B cell (primary cell): ENCODE measurements around the gene TXNL1. TPM values are rescaled to one million over a fixed set of nuclear protein-coding genes. Genes with fewer than 3 reads are reported as not detected.

Experiments
- ATAC-seq: fragments of 200-7000 bp; cut with Tn5 transposase; one replicate; pipeline ENCODE4 v1.10.0; 2021; ENCODE audit warnings: low read depth, mild to moderate bottlenecking, moderate number of reproducible peaks, moderate library complexity
- CTCF ChIA-PET: fragments of 350-600 bp; sonication (Branson Sonifier 250); formaldehyde crosslinking; loops from one replicate; lab custom pipeline; 2021; ENCODE audit warnings: antibody characterized with exemption, inconsistent platforms; lab: Charles Lee
- POLR2A ChIA-PET: fragments of 350-600 bp; sonication (Branson Sonifier 250); formaldehyde crosslinking; loops from one replicate; lab custom pipeline; 2021; ENCODE audit warnings: antibody characterized with exemption; lab: Charles Lee
- DNase-seq: peaks from one replicate; pipeline ENCODE4 v3.0.0; 2013
- H2AFZ ChIP-seq: 2 replicates; pipeline ENCODE4 v1.6.1; 2012; ENCODE audit warnings: mild to moderate bottlenecking, low read depth, low read length; ENCODE audit not compliant: insufficient read depth, poor library complexity, severe bottlenecking
- H3K27ac ChIP-seq, 2 donors: 1 replicate in 1 of 2; 2 replicates in 1 of 2; pipeline ENCODE4 v1.5.1; 2012 to 2013; ENCODE audit warnings: low read length in 2 of 2, mild to moderate bottlenecking in 2 of 2, moderate library complexity in 1 of 2
- H3K27me3 ChIP-seq, 4 experiments: fragments of 200-600 bp in 1 of 4; sonication (generic) in 1 of 4; replicated peaks in 1 of 4; 1 replicate in 2 of 4; 2 replicates in 2 of 4; pipeline versions ENCODE4 v1.6.1 to v1.7.0; 2013 to 2016; ENCODE audit warnings: low read length in 3 of 4, mild to moderate bottlenecking in 2 of 4, mixed read lengths in 1 of 4, moderate library complexity in 1 of 4; ENCODE audit not compliant: insufficient read depth in 4 of 4, control insufficient read depth in 3 of 4; ENCODE audit errors: control extremely low read depth in 1 of 4
- H3K36me3 ChIP-seq, 2 experiments: replicated peaks in 1 of 2; 1 replicate in 1 of 2; 2 replicates in 1 of 2; pipeline versions ENCODE4 v1.6.1 to v1.7.1; 2013; ENCODE audit warnings: low read length in 1 of 2; ENCODE audit not compliant: insufficient read depth in 2 of 2, control insufficient read depth in 1 of 2; ENCODE audit errors: control extremely low read depth in 1 of 2, extremely low read depth in 1 of 2
- H3K4me1 ChIP-seq, 2 donors: fragments of 200-600 bp in 1 of 2; sonication (generic) in 1 of 2; 1 replicate in 1 of 2; 2 replicates in 1 of 2; pipeline versions ENCODE4 v1.5.1 to v1.6.1; 2013 to 2017; ENCODE audit warnings: low read length in 2 of 2; ENCODE audit not compliant: control insufficient read depth in 2 of 2, insufficient read depth in 2 of 2
- H3K4me2 ChIP-seq: replicated peaks from 2 replicates; pipeline ENCODE3; 2012; ENCODE audit warnings: mild to moderate bottlenecking, low read depth, low read length; ENCODE audit not compliant: poor library complexity, severe bottlenecking
- H3K4me3 ChIP-seq, 5 experiments: fragments of 200-600 bp in 1 of 5; sonication (generic) in 1 of 5; 1 replicate in 3 of 5; 2 replicates in 2 of 5; pipeline versions ENCODE4 v1.5.1 to v1.7.0; 2011 to 2016; ENCODE audit warnings: low read length in 4 of 5, mild to moderate bottlenecking in 4 of 5, low read depth in 2 of 5, control low read depth in 1 of 5, moderate library complexity in 1 of 5; ENCODE audit not compliant: insufficient read depth in 1 of 5; ENCODE audit errors: control extremely low read depth in 1 of 5, extremely low read depth in 1 of 5
- H3K79me2 ChIP-seq: fragments of 200-600 bp; sonication (generic); one replicate; pipeline ENCODE4 v1.6.0; 2016; ENCODE audit warnings: low read length; ENCODE audit not compliant: control insufficient read depth, insufficient read depth
- H3K9ac ChIP-seq: fragments of 200-600 bp; sonication (generic); 2 replicates; pipeline ENCODE4 v1.6.1; 2017; ENCODE audit warnings: mild to moderate bottlenecking, low read length, moderate library complexity
- H3K9me3 ChIP-seq, 3 donors: one replicate each; pipeline versions ENCODE4 v1.6.1 to v1.7.1; 2013; ENCODE audit warnings: low read length in 2 of 3; ENCODE audit not compliant: control insufficient read depth in 2 of 3, insufficient read depth in 1 of 3; ENCODE audit errors: control extremely low read depth in 1 of 3
- H4K20me1 ChIP-seq: 2 replicates; pipeline ENCODE4 v1.6.0; 2012; ENCODE audit warnings: mild to moderate bottlenecking, low read length; ENCODE audit not compliant: insufficient read depth, control insufficient read depth, poor library complexity, severe bottlenecking
- H3K27ac Mint-ChIP-seq: one replicate; pipeline ENCODE4 v1.8.0; 2021; ENCODE audit warnings: mixed read lengths
- H3K27me3 Mint-ChIP-seq: one replicate; pipeline ENCODE4 v1.8.0; 2021; ENCODE audit warnings: mixed read lengths
- H3K4me1 Mint-ChIP-seq: one replicate; pipeline ENCODE4 v1.8.0; 2021; ENCODE audit warnings: mixed read lengths
- H3K4me3 Mint-ChIP-seq: one replicate; pipeline ENCODE4 v1.8.0; 2021; ENCODE audit warnings: mixed read lengths
- H3K9me3 Mint-ChIP-seq: one replicate; pipeline ENCODE4 v1.8.0; 2022; ENCODE audit warnings: mixed read lengths; ENCODE audit not compliant: insufficient read depth
- CTCF ChIP-seq: fragments of 200-600 bp; IDR thresholded peaks from one replicate; pipeline ENCODE4 v1.8.0; 2022; ENCODE audit warnings: antibody characterized with exemption, mild to moderate bottlenecking
- EZH2 ChIP-seq: IDR thresholded peaks from 2 replicates; pipeline ENCODE4 v1.6.1; 2012; ENCODE audit warnings: borderline replicate concordance, low read depth, mild to moderate bottlenecking, moderate library complexity, low read length; ENCODE audit not compliant: insufficient read depth, poor library complexity, severe bottlenecking
- WGBS: methylation state at CpG from one replicate; pipeline ENCODE4 v1.1.5; 2013; ENCODE audit warnings: missing lambda C conversion rate; ENCODE audit not compliant: insufficient coverage; 5-methylcytosine and 5-hydroxymethylcytosine counted together
- intact Hi-C: fragments of 100-400 bp; cut with micrococcal nuclease; formaldehyde crosslinking; loops from one replicate; pipeline ENCODE4 v1.10.0; 2022
- polyA plus RNA-seq: library from polyadenylated mRNA; depleted of rRNA; stranded (reverse); fragments of >200 nt; gene quantifications from 2 replicates; pipeline ENCODE4 v1.2.3, GENCODE V29; 2012
- total RNA-seq, 2 donors: library from RNA; stranded (reverse); fragments of 120-200 nt in 1 of 2; gene quantifications; 1 replicate in 1 of 2; 2 replicates in 1 of 2; pipeline versions ENCODE4 v1.2.3 to v1.2.4, GENCODE V29; 2013 to 2022

The TXNL1 gene
- total and polyA plus RNA-seq, 2 donors (not counting 1 experiment from before 2014, with no cell fraction given): 20.2 to 45.4 TPM

DNA sequence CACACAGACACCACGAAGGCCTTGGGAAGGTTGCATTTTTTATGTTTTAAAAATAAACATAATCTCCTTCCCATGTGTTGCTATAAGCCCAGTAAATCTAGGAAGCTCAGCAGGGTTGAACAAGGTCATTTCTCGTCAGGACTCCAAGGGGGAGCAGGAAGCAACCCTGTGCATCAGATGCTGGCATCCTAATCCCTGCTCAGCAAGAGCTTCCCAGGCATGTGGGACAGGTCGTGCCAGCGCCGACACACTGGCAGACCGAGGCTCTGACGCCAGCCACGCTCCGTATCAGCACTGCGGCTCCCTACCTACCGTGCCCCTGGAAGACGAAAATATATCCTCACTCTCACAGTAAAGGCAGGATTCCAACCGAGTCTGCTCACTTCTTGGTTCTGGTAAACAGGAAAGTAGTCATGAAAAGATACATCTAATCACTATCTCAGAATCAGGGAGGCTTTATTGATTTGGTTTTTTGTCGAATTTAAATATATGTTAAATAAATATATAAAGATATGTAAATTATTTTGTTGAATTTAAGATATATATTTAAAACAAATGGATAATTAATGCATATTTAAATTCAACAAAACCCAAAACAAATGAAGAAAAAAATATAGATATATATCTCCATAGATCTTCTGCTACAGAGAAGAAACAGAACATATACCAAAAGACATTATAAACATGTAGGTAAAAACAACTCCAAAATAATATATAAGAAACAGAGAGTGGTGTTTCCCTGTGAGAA is 61.4 kb downstream of the TXNL1 start:
- ATAC-seq: no peak
- TF ChIP-seq EZH2 (no peak), CTCF (no peak)
- intact Hi-C loops: loop anchor here (1.0 to 2.0 kb wide), 4 partner anchors 1162 to 1480 kb away; no protein-coding TSS in a partner anchor
- no peaks in the 10 kb centered on the region for H3K27me3 ChIP-seq
- peaks cover 0 to 2% (median 0%) of the 10 kb centered on the region in 3 donors for H3K9me3 ChIP-seq
- H3K4me3 ChIP-seq: no peak overlapping the region
- peaks cover 2% of the 10 kb centered on the region for H3K9me3 Mint-ChIP-seq
- no peak overlapping the region for H3K4me2 ChIP-seq
- 87% methylated on average over 6 of the region's 14 CpGs for WGBS
- no peak overlapping the region for H3K27ac ChIP-seq
- POLR2A ChIA-PET: no interaction called here
- H4K20me1 ChIP-seq: no peaks in the 10 kb centered on the region
- H3K36me3 ChIP-seq: no peaks in the 10 kb centered on the region
- H3K4me1 Mint-ChIP-seq: no peaks in the 10 kb centered on the region
- H3K4me1 ChIP-seq: no peaks in the 10 kb centered on the region
- H3K27ac Mint-ChIP-seq: no peak overlapping the region
- no peaks in the 10 kb centered on the region for H3K79me2 ChIP-seq
- no peak overlapping the region for H3K4me3 Mint-ChIP-seq
- DNase-seq: no peak
- H3K27me3 Mint-ChIP-seq: no peaks in the 10 kb centered on the region
- CTCF ChIA-PET: interaction anchor here (0.6 to 4.8 kb wide), 18 partner anchors 12 to 1481 kb away, joined by 3 to 52 read pairs (median 4); no protein-coding TSS in a partner anchor
- H2AFZ ChIP-seq: no peak overlapping the region
- H3K9ac ChIP-seq: no peak overlapping the region
